H9 (cell line): ENCODE measurements around the gene JMJD7. TPM values are rescaled to one million over a fixed set of nuclear protein-coding genes. Genes with fewer than 3 reads are reported as not detected.

Experiments used
- DNase-seq: peaks from one replicate; pipeline ENCODE4 v3.0.0-alpha.2; 2017
- H2AFZ ChIP-seq: one replicate; pipeline ENCODE4 v1.6.1; 2013; ENCODE audit warnings: mild to moderate bottlenecking, low read length, control low read depth, moderate library complexity
- H2AK5ac ChIP-seq: 2 replicates; pipeline ENCODE4 v1.6.1; 2013; ENCODE audit warnings: low read length, control low read depth, mixed read lengths; ENCODE audit not compliant: insufficient read length
- H2BK120ac ChIP-seq: one replicate; pipeline ENCODE4 v1.6.1; 2013; ENCODE audit warnings: low read depth, mild to moderate bottlenecking, low read length, control low read depth, inconsistent platforms; ENCODE audit not compliant: poor library complexity, severe bottlenecking
- H2BK12ac ChIP-seq: 2 replicates; pipeline ENCODE4 v1.6.1; 2013; ENCODE audit warnings: low read length, control low read depth, mixed read lengths, low read depth; ENCODE audit not compliant: insufficient read length
- H2BK15ac ChIP-seq: 2 replicates; pipeline ENCODE4 v1.6.1; 2013; ENCODE audit warnings: low read depth, low read length, control low read depth
- H2BK20ac ChIP-seq: one replicate; pipeline ENCODE4 v1.6.1; 2013; ENCODE audit warnings: low read depth, mild to moderate bottlenecking, low read length, control low read depth, inconsistent platforms; ENCODE audit not compliant: poor library complexity, severe bottlenecking
- H2BK5ac ChIP-seq: 2 replicates; pipeline ENCODE4 v1.6.1; 2013; ENCODE audit warnings: low read length, control low read depth, mixed read lengths; ENCODE audit not compliant: insufficient read length
- H3K14ac ChIP-seq: 2 replicates; pipeline ENCODE4 v1.6.1; 2013; ENCODE audit warnings: low read length, control low read depth; ENCODE audit not compliant: insufficient read depth
- H3K18ac ChIP-seq: 2 replicates; pipeline ENCODE4 v1.6.1; 2013; ENCODE audit warnings: low read depth, mild to moderate bottlenecking, mixed read lengths, low read length, control low read depth; ENCODE audit not compliant: insufficient read length
- H3K23ac ChIP-seq: 2 replicates; pipeline ENCODE4 v1.6.1; 2013; ENCODE audit warnings: low read length, control low read depth, mixed read lengths, low read depth; ENCODE audit not compliant: insufficient read length
- H3K23me2 ChIP-seq: 2 replicates; pipeline ENCODE4 v1.6.1; 2013; ENCODE audit warnings: low read depth, mild to moderate bottlenecking, mixed read lengths, low read length, control low read depth; ENCODE audit not compliant: insufficient read length, poor library complexity, severe bottlenecking
- H3K27ac ChIP-seq: 2 replicates; pipeline ENCODE4 v1.5.1; 2013; ENCODE audit warnings: low read length, control low read depth, mixed read lengths, low read depth; ENCODE audit not compliant: insufficient read length
- H3K27me3 ChIP-seq: 2 replicates; pipeline ENCODE4 v1.6.1; 2013; ENCODE audit warnings: low read length, control low read depth, inconsistent platforms; ENCODE audit not compliant: insufficient read depth
- H3K4ac ChIP-seq: 2 replicates; pipeline ENCODE4 v1.6.1; 2013; ENCODE audit warnings: low read depth, mild to moderate bottlenecking, control low read depth, inconsistent platforms, low read length, moderate library complexity
- H3K4me1 ChIP-seq: 2 replicates; pipeline ENCODE4 v1.6.1; 2013; ENCODE audit warnings: low read length, control low read depth, inconsistent platforms; ENCODE audit not compliant: insufficient read depth
- H3K4me2 ChIP-seq: 2 replicates; pipeline ENCODE4 v1.6.1; 2013; ENCODE audit warnings: low read length, control low read depth, mixed read lengths; ENCODE audit not compliant: insufficient read length, insufficient read depth
- H3K56ac ChIP-seq: 2 replicates; pipeline ENCODE4 v1.6.1; 2013; ENCODE audit warnings: low read depth, mild to moderate bottlenecking, mixed read lengths, low read length, control low read depth; ENCODE audit not compliant: insufficient read length
- H3K79me1 ChIP-seq: 2 replicates; pipeline ENCODE4 v1.6.1; 2013; ENCODE audit warnings: low read depth, mild to moderate bottlenecking, moderate library complexity, low read length, control low read depth, inconsistent platforms; ENCODE audit not compliant: insufficient read depth, poor library complexity, severe bottlenecking
- H3K79me2 ChIP-seq: 2 replicates; pipeline ENCODE4 v1.6.1; 2013; ENCODE audit warnings: low read length, control low read depth, inconsistent platforms; ENCODE audit not compliant: insufficient read depth
- H3K9ac ChIP-seq: 2 replicates; pipeline ENCODE4 v1.6.1; 2013; ENCODE audit warnings: low read length, control low read depth, mixed read lengths; ENCODE audit not compliant: insufficient read length; ENCODE audit errors: extremely low read depth
- H3K9me3 ChIP-seq: one replicate; pipeline ENCODE4 v1.6.1; 2013; ENCODE audit warnings: low read depth, low read length, inconsistent platforms; ENCODE audit not compliant: control insufficient read depth
- H3T11ph ChIP-seq: one replicate; pipeline ENCODE4 v1.6.1; 2013; ENCODE audit warnings: mild to moderate bottlenecking, low read length, control low read depth, inconsistent platforms
- H4K20me1 ChIP-seq: one replicate; pipeline ENCODE4 v1.6.1; 2013; ENCODE audit not compliant: control insufficient read depth, insufficient read length, insufficient read depth
- H4K5ac ChIP-seq: 2 replicates; pipeline ENCODE4 v1.6.1; 2013; ENCODE audit warnings: low read depth, mild to moderate bottlenecking, mixed read lengths, low read length, control low read depth; ENCODE audit not compliant: insufficient read length
- H4K8ac ChIP-seq: replicated peaks from 2 replicates; pipeline ENCODE4 v1.6.1; 2013; ENCODE audit warnings: low read length, control low read depth, mixed read lengths, low read depth; ENCODE audit not compliant: insufficient read length
- H4K91ac ChIP-seq: 2 replicates; pipeline ENCODE4 v1.6.1; 2013; ENCODE audit warnings: low read depth, mild to moderate bottlenecking, moderate library complexity, mixed read lengths, low read length, control low read depth; ENCODE audit not compliant: insufficient read length
- H3K27ac Mint-ChIP-seq, 3 experiments: 2 replicates in 2 of 3; 3 replicates in 1 of 3; pipeline ENCODE4 v1.8.0; 2020 to 2021; ENCODE audit warnings: mixed read lengths in 3 of 3, mild to moderate bottlenecking in 1 of 3, moderate library complexity in 1 of 3
- H3K27me3 Mint-ChIP-seq: 2 replicates; pipeline ENCODE4 v1.8.0; 2021; ENCODE audit warnings: low read depth, mild to moderate bottlenecking, moderate library complexity, mixed read lengths
- H3K36me3 Mint-ChIP-seq, 3 experiments: 2 replicates in 2 of 3; 3 replicates in 1 of 3; pipeline ENCODE4 v1.8.0; 2020 to 2021; ENCODE audit warnings: low read depth in 3 of 3, mixed read lengths in 3 of 3; ENCODE audit not compliant: insufficient read depth in 1 of 3
- H3K4me1 Mint-ChIP-seq, 2 experiments: 2 replicates each; pipeline ENCODE4 v1.8.0; 2020; ENCODE audit warnings: mixed read lengths in 2 of 2
- H3K4me3 Mint-ChIP-seq, 2 experiments: 2 replicates in 1 of 2; 3 replicates in 1 of 2; pipeline ENCODE4 v1.8.0; 2020 to 2021; ENCODE audit warnings: mild to moderate bottlenecking in 2 of 2, mixed read lengths in 2 of 2, moderate library complexity in 1 of 2
- H3K9me3 Mint-ChIP-seq, 2 experiments: 2 replicates in 1 of 2; 3 replicates in 1 of 2; pipeline ENCODE4 v1.8.0; 2020; ENCODE audit warnings: mild to moderate bottlenecking in 2 of 2, mixed read lengths in 2 of 2, moderate library complexity in 1 of 2
- CTCF ChIP-seq: fragments of 200-600 bp; sonication (generic); conservative IDR thresholded peaks from 3 replicates; pipeline ENCODE4 v1.8.0; 2021; ENCODE audit warnings: antibody characterized with exemption, mild to moderate bottlenecking
- WGBS: extraction: QIAGEN DNeasy Blood & Tissue Kit; methylation state at CpG from one replicate; pipeline ENCODE4 v1.1.7; 2013; ENCODE audit warnings: missing lambda C conversion rate, low lambda C conversion rate, mixed read lengths; ENCODE audit not compliant: insufficient read length; ENCODE audit errors: extremely low coverage; 5-methylcytosine and 5-hydroxymethylcytosine counted together
- total RNA-seq: library from RNA; stranded (reverse); gene quantifications from 2 replicates; pipeline ENCODE4 v1.2.1, GENCODE V29; 2021

Gene JMJD7
- total RNA-seq, 1 experiment from 2014 or later, result 13.3 TPM

- Histone ChIP-seq H3K18ac (no peak overlapping the region), H3K9ac (no peak overlapping the region), H3K23me2 (no peaks in the 10 kb centered on the region), H2BK12ac (no peak overlapping the region), H3K9me3 (no peaks in the 10 kb centered on the region), H4K91ac (no peak overlapping the region), H3K23ac (no peak overlapping the region), H4K5ac (no peak overlapping the region), H3T11ph (no peak overlapping the region), H2AFZ (no peak overlapping the region), H4K20me1 (no peaks in the 10 kb centered on the region), H3K4me1 (no peaks in the 10 kb centered on the region), H2AK5ac (no peak overlapping the region), H2BK15ac (no peak overlapping the region), H3K56ac (no peak overlapping the region), H3K4me2 (no peak overlapping the region), H2BK20ac (no peak overlapping the region), H3K27ac (no peak overlapping the region), H3K79me1 (no peaks in the 10 kb centered on the region), H2BK120ac (no peak overlapping the region), H3K79me2 (no peaks in the 10 kb centered on the region), H3K27me3 (no peaks in the 10 kb centered on the region), H2BK5ac (no peak overlapping the region), H3K4ac (no peak overlapping the region), H4K8ac (no peak overlapping the region), H3K14ac (no peak overlapping the region)
- no peaks in the 10 kb centered on the region for H3K27me3 Mint-ChIP-seq
- H3K36me3 Mint-ChIP-seq, result peaks cover 0 to 9% (median 1%) of the 10 kb centered on the region in 3 experiments; a peak in 3 of 7 replicates
- peaks cover 3 to 5% of the 10 kb centered on the region in 2 experiments for H3K4me1 Mint-ChIP-seq
- no peak overlapping the region for H3K4me3 Mint-ChIP-seq
- no peak for TF ChIP-seq CTCF
- WGBS, result no CpG with 5 or more reads among the region's 11 CpGs
- H3K9me3 Mint-ChIP-seq, result no peaks in the 10 kb centered on the region
- H3K27ac Mint-ChIP-seq, result peak overlapping the region in 1 of 3 experiments; percentile 70; a peak in 2 of 7 replicates
- DNase-seq, result no peak
Observed at GRCh38 chr15:41812820-41813375, 15.0 kb upstream of the JMJD7 start.
